ENCODE results near the gene FICD. TPM values are rescaled to one million over a fixed set of nuclear protein-coding genes. Genes with fewer than 3 reads are reported as not detected.

The FICD gene
- total and polyA plus RNA-seq, 11 donors: 1.4 to 6.6 (median 3.5) TPM

DNA sequence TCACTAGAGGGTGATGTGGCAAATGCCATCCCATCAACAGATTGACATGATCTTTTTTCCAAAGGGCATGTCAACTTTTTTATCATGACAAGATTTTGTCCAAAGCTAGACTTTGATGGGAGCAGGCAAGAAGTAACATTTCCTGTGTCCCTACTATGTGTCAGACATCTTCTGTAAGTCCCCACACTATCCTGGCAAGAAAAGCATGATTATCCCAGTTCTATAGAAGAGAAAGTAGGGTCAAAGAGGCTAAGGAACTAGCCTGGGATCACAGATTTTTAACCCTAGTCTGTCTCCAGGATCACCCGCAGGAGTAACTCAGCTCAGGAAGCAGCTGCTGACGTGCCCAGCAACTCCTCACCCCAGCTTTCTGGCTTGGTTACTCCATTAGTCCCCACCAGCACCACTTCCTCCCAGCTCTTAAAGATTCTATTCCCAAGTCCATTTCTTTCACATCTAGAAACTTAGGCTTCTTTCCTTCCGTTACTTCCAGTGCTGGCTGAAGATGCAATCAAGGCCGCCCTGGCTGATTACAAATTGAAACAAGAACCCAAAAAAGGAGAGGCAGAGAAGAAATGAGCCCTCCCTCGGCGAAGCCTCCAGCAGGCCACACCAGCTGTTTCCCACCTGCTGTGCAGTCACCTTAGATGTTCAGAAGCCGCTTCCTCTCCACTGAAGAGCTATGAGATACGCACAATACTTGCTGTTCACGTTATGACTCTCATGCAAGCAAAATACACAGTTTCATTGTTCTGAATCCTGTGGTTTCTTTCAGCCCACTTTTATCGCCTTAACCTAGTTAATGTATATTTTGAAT lies 53.5 kb downstream of the FICD start:
- peaks cover 0 to 69% (median 63%) of the 10 kb centered on the region in 9 donors for H3K36me3 ChIP-seq
- no peak for ATAC-seq

More for the DNA sequence above, 53.5 kb downstream of the FICD start:
- intact Hi-C loops (cut with DNase I): loop anchor here in 8 of 10 donors (5.0 to 10.0 kb wide), 8 partner anchors 234 to 526 kb away; partner anchors contain the start of genes ALKBH2 (in 6 of the 8) and UNG (in 4 of the 8)
- 76 to 88% (median 83%) methylated on average over 10 of the region's 10 CpGs for WGBS, 4 donors
- Histone ChIP-seq H3K27ac (peak overlapping the region in 4 of 12 donors; percentile 5 to 70 (median 40)), H3K9me3 (no peaks in the 10 kb centered on the region), H3K4me3 (no peak overlapping the region), H3K27me3 (no peaks in the 10 kb centered on the region), H3K4me1 (peaks cover 0 to 50% (median 31%) of the 10 kb centered on the region in 12 donors)
- TF ChIP-seq, protein P1, sequence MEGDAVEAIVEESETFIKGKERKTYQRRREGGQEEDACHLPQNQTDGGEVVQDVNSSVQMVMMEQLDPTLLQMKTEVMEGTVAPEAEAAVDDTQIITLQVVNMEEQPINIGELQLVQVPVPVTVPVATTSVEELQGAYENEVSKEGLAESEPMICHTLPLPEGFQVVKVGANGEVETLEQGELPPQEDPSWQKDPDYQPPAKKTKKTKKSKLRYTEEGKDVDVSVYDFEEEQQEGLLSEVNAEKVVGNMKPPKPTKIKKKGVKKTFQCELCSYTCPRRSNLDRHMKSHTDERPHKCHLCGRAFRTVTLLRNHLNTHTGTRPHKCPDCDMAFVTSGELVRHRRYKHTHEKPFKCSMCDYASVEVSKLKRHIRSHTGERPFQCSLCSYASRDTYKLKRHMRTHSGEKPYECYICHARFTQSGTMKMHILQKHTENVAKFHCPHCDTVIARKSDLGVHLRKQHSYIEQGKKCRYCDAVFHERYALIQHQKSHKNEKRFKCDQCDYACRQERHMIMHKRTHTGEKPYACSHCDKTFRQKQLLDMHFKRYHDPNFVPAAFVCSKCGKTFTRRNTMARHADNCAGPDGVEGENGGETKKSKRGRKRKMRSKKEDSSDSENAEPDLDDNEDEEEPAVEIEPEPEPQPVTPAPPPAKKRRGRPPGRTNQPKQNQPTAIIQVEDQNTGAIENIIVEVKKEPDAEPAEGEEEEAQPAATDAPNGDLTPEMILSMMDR (IDR thresholded peaks at IDR 0.05): no peak
- no peak for TF ChIP-seq POLR2A (IDR thresholded peaks at IDR 0.05)
- no peak for DNase-seq

Other genes with a start within 250 kb of the FICD start
- 10 to 100 TPM in 2 of 9 donors, 1 to 10 TPM in 7; 5.4 to 47.3 (median 8.2) TPM for gene CMKLR1, start 176.0 kb upstream of the FICD start, total RNA-seq
- gene CMKLR1, start 176.0 kb upstream of the FICD start, polyA plus RNA-seq: 1 to 10 TPM; 2.0 to 4.1 TPM
- gene SART3, start 45.9 kb downstream of the FICD start, total RNA-seq: 10 to 100 TPM; 19.5 to 33.2 (median 27.4) TPM
- 10 to 100 TPM; 13.3 to 20.3 TPM for gene SART3, start 45.9 kb downstream of the FICD start, polyA plus RNA-seq
- 100 to 1,000 TPM; 289 to 632 (median 497) TPM for gene ISCU, start 47.3 kb downstream of the FICD start, total RNA-seq
- 100 to 1,000 TPM; 203 to 335 TPM for gene ISCU, start 47.3 kb downstream of the FICD start, polyA plus RNA-seq
- gene TMEM119, start 82.8 kb downstream of the FICD start, total RNA-seq: 10 to 100 TPM in 1 of 9 donors, 1 to 10 TPM in 7, under 1 TPM in 1; 0.19 to 11.0 (median 2.2) TPM
- 1 to 10 TPM in 1 of 2 donors, under 1 TPM in 1; 0.80 to 3.0 TPM for gene TMEM119, start 82.8 kb downstream of the FICD start, polyA plus RNA-seq
- gene SELPLG, start 118.6 kb downstream of the FICD start, total RNA-seq: 10 to 100 TPM in 2 of 9 donors, 1 to 10 TPM in 7; 1.1 to 26.7 (median 4.0) TPM
- gene SELPLG, start 118.6 kb downstream of the FICD start, polyA plus RNA-seq: 1 to 10 TPM; 1.0 to 4.5 TPM
- gene CORO1C, start 216.2 kb downstream of the FICD start, total RNA-seq: 100 to 1,000 TPM in 1 of 9 donors, 10 to 100 TPM in 8; 48.3 to 119 (median 68.5) TPM
- gene CORO1C, start 216.2 kb downstream of the FICD start, polyA plus RNA-seq: 10 to 100 TPM; 18.3 to 55.2 TPM